ENCODE results near the gene DDX56. TPM values are rescaled to one million over a fixed set of nuclear protein-coding genes. Genes with fewer than 3 reads are reported as not detected.

DDX56 gene
- total RNA-seq, 2 experiments from 2014 or later = 142 to 154 TPM

DNA sequence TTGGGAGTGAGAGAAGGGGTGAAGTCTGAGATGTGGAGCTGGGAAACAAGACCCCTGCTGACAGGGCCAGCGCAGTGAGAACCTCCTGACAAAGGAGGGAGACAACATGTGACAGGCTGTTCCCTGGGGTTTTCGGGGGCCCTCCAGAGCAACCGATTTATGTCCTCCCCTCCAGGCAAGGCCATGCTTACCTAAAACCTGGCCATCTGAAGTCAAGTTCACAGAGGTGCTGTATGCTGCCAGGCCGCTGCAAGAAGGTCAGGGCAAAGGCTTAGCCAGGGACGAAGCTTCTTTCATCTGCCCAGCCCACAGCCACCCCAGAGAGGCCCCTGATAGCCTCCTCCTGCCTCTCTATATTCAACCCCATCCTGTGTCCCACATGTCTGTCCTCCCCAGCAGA, 53.1 kb downstream of the DDX56 start:
- Mint-ChIP-seq H3K4me3 (no peak overlapping the region), H3K36me3 (no peaks in the 10 kb centered on the region), H3K9me3 (peaks cover 10% of the 10 kb centered on the region), H3K27ac (no peak overlapping the region), H3K4me1 (no peaks in the 10 kb centered on the region), H3K27me3 (no peaks in the 10 kb centered on the region)
- DNase-seq = no peak

DNA sequence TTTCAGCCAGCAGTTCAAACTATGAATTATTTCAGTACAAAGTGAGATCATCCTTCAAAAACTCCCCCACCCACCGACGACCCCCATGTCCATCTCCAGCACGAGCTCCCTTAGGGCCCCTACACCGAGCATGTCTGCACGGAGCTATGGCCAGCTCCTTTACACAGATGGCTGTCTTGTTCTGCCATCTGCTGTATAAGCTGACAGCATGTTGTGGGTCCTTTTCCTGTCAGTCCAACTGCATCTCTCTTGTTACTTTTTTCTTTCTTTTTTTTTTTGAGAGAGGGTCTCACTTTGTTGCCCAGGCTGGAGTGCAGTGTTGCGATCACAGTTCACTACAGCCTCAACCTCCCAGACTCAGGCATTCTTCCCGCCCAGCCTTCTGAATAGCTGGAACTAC, 54.2 kb downstream of the DDX56 start:
- peaks cover 5% of the 10 kb centered on the region for H3K9me3 Mint-ChIP-seq
- no peak overlapping the region for H3K4me3 Mint-ChIP-seq
- no peak for DNase-seq
- H3K4me1 Mint-ChIP-seq = no peaks in the 10 kb centered on the region
- H3K27ac Mint-ChIP-seq = no peak overlapping the region
- H3K27me3 Mint-ChIP-seq = no peaks in the 10 kb centered on the region
- H3K36me3 Mint-ChIP-seq = no peaks in the 10 kb centered on the region

DNA sequence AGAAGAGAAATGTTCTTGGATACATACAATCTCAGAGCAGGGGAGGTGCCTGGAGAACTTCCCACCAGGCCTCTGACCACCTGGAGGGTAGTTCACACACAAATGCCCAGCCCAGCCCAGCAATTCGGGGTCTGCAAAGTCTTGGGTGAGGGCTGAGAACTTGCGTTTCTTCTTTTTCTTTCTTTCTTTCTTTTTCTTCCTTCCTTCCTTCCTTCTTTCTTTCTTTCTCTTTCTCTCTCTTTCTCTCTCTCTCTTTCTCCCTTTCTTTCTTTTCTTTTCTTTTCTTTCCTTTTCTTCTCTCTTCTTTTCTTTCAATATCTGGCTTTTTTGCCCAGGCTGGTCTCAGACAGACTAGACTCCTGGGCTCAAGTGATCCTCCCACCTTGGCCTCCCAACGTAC, 54.9 kb downstream of the DDX56 start:
- no peaks in the 10 kb centered on the region for H3K4me1 Mint-ChIP-seq
- no peaks in the 10 kb centered on the region for H3K27me3 Mint-ChIP-seq
- DNase-seq = no peak
- H3K4me3 Mint-ChIP-seq = no peak overlapping the region
- H3K27ac Mint-ChIP-seq = no peak overlapping the region
- H3K9me3 Mint-ChIP-seq = peaks cover under 1% of the 10 kb centered on the region
- H3K36me3 Mint-ChIP-seq = no peaks in the 10 kb centered on the region

GRCh38 chr7:44517175-44517574, 56.5 kb downstream of the DDX56 start:
- Mint-ChIP-seq H3K36me3 (no peaks in the 10 kb centered on the region), H3K4me1 (no peaks in the 10 kb centered on the region), H3K9me3 (no peaks in the 10 kb centered on the region), H3K27ac (no peak overlapping the region), H3K27me3 (no peaks in the 10 kb centered on the region), H3K4me3 (no peak overlapping the region)
- DNase-seq = no peak

Other genes with a start within 250 kb of the DDX56 start
- under 1 TPM; 0.62 to 0.97 TPM for gene CAMK2B, start 248.3 kb downstream of the DDX56 start, total RNA-seq
- gene NUDCD3, start 83.2 kb downstream of the DDX56 start, total RNA-seq = 10 to 100 TPM; 94.9 to 96.9 TPM
- not detected for gene NPC1L1, start 32.6 kb downstream of the DDX56 start, total RNA-seq
- gene TMED4, start 8.3 kb upstream of the DDX56 start, total RNA-seq = 10 to 100 TPM; 70.3 to 70.8 TPM
- gene OGDH, start 32.7 kb upstream of the DDX56 start, total RNA-seq = 10 to 100 TPM; 75.8 to 77.9 TPM
- 100 to 1,000 TPM; 116 to 122 TPM for gene ZMIZ2, start 174.9 kb upstream of the DDX56 start, total RNA-seq
- 1,000 to 10,000 TPM; 3,010 to 3,071 TPM for gene PPIA, start 222.8 kb upstream of the DDX56 start, total RNA-seq

Measured in activated naive CD8-positive, alpha-beta T cell treated with anti-CD3 and anti-CD28 coated beads for 36 hours (primary cell).